ENCODE data around the gene NHSL1. TPM values are rescaled to one million over a fixed set of nuclear protein-coding genes. Genes with fewer than 3 reads are reported as not detected.

The NHSL1 gene
- total RNA-seq, 3 donors from 2014 or later: 15.4 to 17.4 (median 16.5) TPM

DNA sequence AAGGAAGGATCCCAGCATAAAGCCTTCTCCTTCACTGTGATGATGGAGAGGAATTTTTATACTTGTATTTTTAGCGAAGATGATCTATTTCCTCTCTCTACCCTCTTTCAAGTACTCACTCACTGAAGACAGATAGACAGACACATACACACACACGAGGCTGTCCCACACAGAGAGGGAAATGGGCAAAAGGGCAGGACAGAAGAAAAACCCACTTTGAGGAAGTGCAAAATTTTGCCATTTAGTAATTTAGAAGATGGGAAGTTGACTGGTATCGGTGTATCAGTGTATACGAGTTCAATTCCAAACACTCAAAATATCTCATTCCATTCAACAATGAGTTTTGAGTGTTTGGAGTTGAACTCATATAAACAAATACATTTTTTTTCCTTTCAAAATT, 64.4 kb downstream of the NHSL1 start:
- Histone ChIP-seq H3K4me3 (no peak overlapping the region), H3K4me1 (no peaks in the 10 kb centered on the region), H3K27ac (no peak overlapping the region), H3K9me3 (no peaks in the 10 kb centered on the region), H3K27me3 (no peaks in the 10 kb centered on the region), H3K36me3 (no peaks in the 10 kb centered on the region)
- no peak for DNase-seq (ENCODE audit: low spot score in 2 of 2)
- intact Hi-C loops (cut with DNase I; ENCODE audit: low total_unique reads): loop anchor here (5.0 kb wide), 1 partner anchor 738 kb away; no protein-coding TSS in a partner anchor
- no peak for TF ChIP-seq POLR2AphosphoS5 (IDR thresholded peaks at IDR 0.05)
- no peak for TF ChIP-seq POLR2A (IDR thresholded peaks at IDR 0.05)
- TF ChIP-seq, protein P1, sequence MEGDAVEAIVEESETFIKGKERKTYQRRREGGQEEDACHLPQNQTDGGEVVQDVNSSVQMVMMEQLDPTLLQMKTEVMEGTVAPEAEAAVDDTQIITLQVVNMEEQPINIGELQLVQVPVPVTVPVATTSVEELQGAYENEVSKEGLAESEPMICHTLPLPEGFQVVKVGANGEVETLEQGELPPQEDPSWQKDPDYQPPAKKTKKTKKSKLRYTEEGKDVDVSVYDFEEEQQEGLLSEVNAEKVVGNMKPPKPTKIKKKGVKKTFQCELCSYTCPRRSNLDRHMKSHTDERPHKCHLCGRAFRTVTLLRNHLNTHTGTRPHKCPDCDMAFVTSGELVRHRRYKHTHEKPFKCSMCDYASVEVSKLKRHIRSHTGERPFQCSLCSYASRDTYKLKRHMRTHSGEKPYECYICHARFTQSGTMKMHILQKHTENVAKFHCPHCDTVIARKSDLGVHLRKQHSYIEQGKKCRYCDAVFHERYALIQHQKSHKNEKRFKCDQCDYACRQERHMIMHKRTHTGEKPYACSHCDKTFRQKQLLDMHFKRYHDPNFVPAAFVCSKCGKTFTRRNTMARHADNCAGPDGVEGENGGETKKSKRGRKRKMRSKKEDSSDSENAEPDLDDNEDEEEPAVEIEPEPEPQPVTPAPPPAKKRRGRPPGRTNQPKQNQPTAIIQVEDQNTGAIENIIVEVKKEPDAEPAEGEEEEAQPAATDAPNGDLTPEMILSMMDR (IDR thresholded peaks at IDR 0.05): no peak

DNA sequence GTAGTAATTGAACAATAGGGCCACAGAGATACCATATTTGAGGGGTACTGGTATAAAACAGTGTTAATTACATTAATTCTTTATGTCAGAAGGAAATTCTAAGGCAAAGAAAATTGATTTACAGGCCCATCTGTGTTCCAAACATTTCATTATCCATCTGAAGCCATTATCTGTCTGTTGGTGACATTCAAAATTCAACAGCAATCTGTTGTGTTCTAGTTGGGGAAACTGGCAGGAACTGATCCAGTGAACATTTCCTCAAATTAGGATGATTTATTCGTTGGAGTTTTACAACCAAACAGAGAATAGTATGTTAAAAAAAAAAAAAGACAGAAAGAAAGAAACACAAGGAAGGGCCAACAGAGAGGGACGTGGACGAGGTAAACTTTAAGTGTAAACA, 65.2 kb downstream of the NHSL1 start:
- TF ChIP-seq, protein P1 (IDR thresholded peaks at IDR 0.05): no peak
- TF ChIP-seq POLR2A (IDR thresholded peaks at IDR 0.05) (no peak), POLR2AphosphoS5 (IDR thresholded peaks at IDR 0.05) (no peak)
- H3K36me3 ChIP-seq: no peaks in the 10 kb centered on the region
- no peaks in the 10 kb centered on the region for H3K9me3 ChIP-seq
- intact Hi-C loops (cut with DNase I; ENCODE audit: low total_unique reads): no loop called here
- no peaks in the 10 kb centered on the region for H3K4me1 ChIP-seq
- no peak for DNase-seq (ENCODE audit: low spot score in 2 of 2)
- no peaks in the 10 kb centered on the region for H3K27me3 ChIP-seq
- no peak overlapping the region for H3K4me3 ChIP-seq
- no peak overlapping the region for H3K27ac ChIP-seq

DNA sequence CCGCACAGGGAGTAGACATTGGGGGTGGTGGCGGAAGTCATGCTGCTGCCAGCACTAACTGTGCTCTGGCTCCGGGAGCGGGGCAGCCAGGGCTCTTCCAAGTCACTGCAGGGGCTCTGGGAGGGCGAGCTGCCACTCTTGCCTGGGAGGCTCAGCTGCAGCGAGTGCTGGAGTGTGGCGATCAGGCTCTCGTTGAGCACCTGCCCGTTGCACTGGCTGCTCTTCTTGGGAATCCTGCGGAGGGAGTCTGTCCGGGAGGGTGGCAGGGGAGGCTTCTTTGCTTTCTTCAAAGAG, 67.3 kb downstream of the NHSL1 start:
- DNase-seq (ENCODE audit: low spot score in 2 of 2): no peak
- H3K27ac ChIP-seq: no peak overlapping the region
- no peak for TF ChIP-seq POLR2AphosphoS5 (IDR thresholded peaks at IDR 0.05)
- TF ChIP-seq POLR2A (IDR thresholded peaks at IDR 0.05): no peak
- TF ChIP-seq, protein P1 (IDR thresholded peaks at IDR 0.05): no peak
- H3K9me3 ChIP-seq: no peaks in the 10 kb centered on the region
- intact Hi-C loops (cut with DNase I; ENCODE audit: low total_unique reads): no loop called here
- no peak overlapping the region for H3K4me3 ChIP-seq
- H3K36me3 ChIP-seq: no peaks in the 10 kb centered on the region
- no peaks in the 10 kb centered on the region for H3K27me3 ChIP-seq
- no peaks in the 10 kb centered on the region for H3K4me1 ChIP-seq

DNA sequence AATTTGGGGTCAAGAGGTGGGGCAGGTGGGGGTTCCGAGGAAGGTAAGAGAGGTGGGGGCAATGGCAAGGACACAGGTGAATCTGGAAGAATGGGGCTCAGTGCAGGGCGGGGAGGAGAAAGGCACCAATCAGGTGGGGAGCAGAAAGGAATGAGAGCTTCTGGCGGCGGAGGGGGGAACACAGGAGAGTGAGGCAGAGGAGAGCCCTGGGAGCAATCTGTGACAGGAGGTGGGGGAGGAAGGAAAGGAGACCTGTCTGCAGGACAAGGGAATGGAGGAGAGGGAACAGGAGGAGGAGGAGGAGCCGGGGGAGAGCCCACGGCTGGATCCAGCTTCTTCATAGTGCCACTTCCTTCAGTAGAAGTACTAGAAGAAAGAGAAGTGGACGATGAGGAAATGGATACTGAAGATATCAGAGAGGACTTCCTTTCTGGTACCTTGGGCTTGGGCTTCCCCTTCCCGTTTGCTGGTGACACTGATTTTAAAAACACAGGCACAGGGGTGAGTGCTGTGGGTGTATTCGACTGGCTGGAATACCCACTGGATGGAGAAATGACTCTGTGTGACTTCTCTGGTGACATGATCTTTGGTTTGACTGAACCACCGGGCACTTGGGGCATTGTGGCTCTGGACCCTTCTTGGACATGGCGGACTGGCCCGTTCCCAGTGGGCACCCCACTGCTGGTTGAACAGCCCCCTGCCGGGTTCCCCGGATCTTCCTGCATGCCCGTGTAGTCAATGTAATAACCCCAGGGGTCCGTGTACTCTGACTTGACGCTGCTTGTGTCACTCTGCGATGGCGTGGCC, 67.8 kb downstream of the NHSL1 start:
- H3K9me3 ChIP-seq: no peaks in the 10 kb centered on the region
- H3K27me3 ChIP-seq: no peaks in the 10 kb centered on the region
- H3K27ac ChIP-seq: no peak overlapping the region
- no peak for DNase-seq (ENCODE audit: low spot score in 2 of 2)
- TF ChIP-seq, protein P1 (IDR thresholded peaks at IDR 0.05): no peak
- TF ChIP-seq POLR2AphosphoS5 (IDR thresholded peaks at IDR 0.05) (no peak), POLR2A (IDR thresholded peaks at IDR 0.05) (no peak)
- no peaks in the 10 kb centered on the region for H3K4me1 ChIP-seq
- intact Hi-C loops (cut with DNase I; ENCODE audit: low total_unique reads): no loop called here
- no peaks in the 10 kb centered on the region for H3K36me3 ChIP-seq
- no peak overlapping the region for H3K4me3 ChIP-seq

DNA sequence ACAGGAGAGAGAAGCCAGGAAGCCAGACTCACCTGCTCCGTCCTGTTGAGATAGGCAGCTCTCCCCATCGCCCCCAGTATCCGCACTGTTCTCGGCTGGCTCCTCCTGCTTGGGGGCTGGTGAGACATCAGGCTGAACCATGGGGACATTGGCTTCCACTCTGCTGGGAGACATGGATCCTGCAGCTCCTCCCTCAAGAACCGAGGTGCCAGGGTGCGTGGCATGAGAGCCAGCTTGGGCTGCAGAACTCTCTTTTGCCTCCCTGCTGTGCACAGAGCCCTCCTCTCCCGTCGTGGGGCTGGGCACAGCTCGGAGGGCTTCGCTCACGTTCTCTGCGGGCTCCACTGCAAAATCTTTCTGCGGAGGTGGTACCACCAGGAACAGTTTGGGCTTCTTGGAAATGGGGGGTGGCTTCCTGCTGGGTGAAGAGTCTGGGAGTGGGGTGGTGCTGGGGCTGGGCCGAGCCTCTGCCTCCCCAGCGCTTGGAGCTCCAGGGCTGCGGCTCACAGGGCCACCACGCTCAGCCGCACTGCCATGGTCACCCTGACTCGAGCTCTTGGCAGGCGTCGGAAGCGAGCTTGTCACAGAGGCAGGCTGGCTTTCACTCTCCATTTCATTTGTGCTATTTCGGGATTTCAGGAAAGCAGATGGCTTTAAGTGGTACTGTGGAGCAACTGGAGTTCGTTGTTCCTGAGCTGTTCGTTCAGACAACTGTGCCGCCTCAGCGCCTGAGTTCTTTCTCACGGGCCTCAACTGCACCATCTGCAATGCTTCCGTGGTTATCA, 68.7 kb downstream of the NHSL1 start:
- H3K4me1 ChIP-seq: no peaks in the 10 kb centered on the region
- H3K9me3 ChIP-seq: no peaks in the 10 kb centered on the region
- no peaks in the 10 kb centered on the region for H3K36me3 ChIP-seq
- TF ChIP-seq POLR2AphosphoS5 (IDR thresholded peaks at IDR 0.05): no peak
- TF ChIP-seq POLR2A (IDR thresholded peaks at IDR 0.05): no peak
- TF ChIP-seq, protein P1 (IDR thresholded peaks at IDR 0.05): no peak
- intact Hi-C loops (cut with DNase I; ENCODE audit: low total_unique reads): no loop called here
- H3K27ac ChIP-seq: no peak overlapping the region
- H3K27me3 ChIP-seq: no peaks in the 10 kb centered on the region
- no peak for DNase-seq (ENCODE audit: low spot score in 2 of 2)
- peak overlapping the region in 2 of 3 donors; percentile 28 to 29 for H3K4me3 ChIP-seq

Data from breast epithelium (tissue), 4 donors.